Activated naive CD4-positive, alpha-beta T cell treated with anti-CD3 and anti-CD28 coated beads for 36 hours (primary cell): ENCODE data around the gene PRKCE. TPM values are rescaled to one million over a fixed set of nuclear protein-coding genes. Genes with fewer than 3 reads are reported as not detected.

ENCODE experiments used
- CTCF ChIA-PET: fragments of 350-600 bp; sonication (Branson Sonifier 250); formaldehyde crosslinking; loops from one replicate; lab custom pipeline; 2021; ENCODE audit warnings: antibody characterized with exemption; lab: Charles Lee
- DNase-seq: peaks from one replicate; pipeline ENCODE4 v3.0.0-alpha.2; 2020
- H3K27ac Mint-ChIP-seq: one replicate; pipeline ENCODE4 v1.8.0; 2021; ENCODE audit warnings: mild to moderate bottlenecking, mixed read lengths
- H3K27me3 Mint-ChIP-seq: one replicate; pipeline ENCODE4 v1.8.0; 2021; ENCODE audit warnings: low read depth, mixed read lengths
- H3K36me3 Mint-ChIP-seq: one replicate; pipeline ENCODE4 v1.8.0; 2021; ENCODE audit warnings: low read depth, mixed read lengths
- H3K4me1 Mint-ChIP-seq: one replicate; pipeline ENCODE4 v1.8.0; 2021; ENCODE audit warnings: low read depth, mixed read lengths
- H3K4me3 Mint-ChIP-seq: one replicate; pipeline ENCODE4 v1.8.0; 2021; ENCODE audit warnings: mild to moderate bottlenecking, moderate library complexity, mixed read lengths
- H3K9me3 Mint-ChIP-seq: one replicate; pipeline ENCODE4 v1.8.0; 2021; ENCODE audit warnings: mixed read lengths
- intact Hi-C: fragments of 100-400 bp; cut with micrococcal nuclease; formaldehyde crosslinking; loops from one replicate; pipeline ENCODE4 v1.15.1; 2023
- total RNA-seq, 2 experiments: library from RNA; stranded (reverse); gene quantifications; one replicate each; pipeline ENCODE4 v1.2.3, GENCODE V29; 2021

The PRKCE gene
- total RNA-seq, 2 experiments from 2014 or later: 9.4 to 10.6 TPM

- intact Hi-C loops: no loop called here
- CTCF ChIA-PET: no interaction called here
- H3K4me1 Mint-ChIP-seq: peaks cover 36% of the 10 kb centered on the region
- DNase-seq: no peak
- no peaks in the 10 kb centered on the region for H3K9me3 Mint-ChIP-seq
- no peaks in the 10 kb centered on the region for H3K27me3 Mint-ChIP-seq
- no peaks in the 10 kb centered on the region for H3K36me3 Mint-ChIP-seq
- H3K27ac Mint-ChIP-seq: no peak overlapping the region
- no peak overlapping the region for H3K4me3 Mint-ChIP-seq
These were observed 212.6 kb downstream of the PRKCE start for GRCh38 chr2:45864121-45864520.

DNA sequence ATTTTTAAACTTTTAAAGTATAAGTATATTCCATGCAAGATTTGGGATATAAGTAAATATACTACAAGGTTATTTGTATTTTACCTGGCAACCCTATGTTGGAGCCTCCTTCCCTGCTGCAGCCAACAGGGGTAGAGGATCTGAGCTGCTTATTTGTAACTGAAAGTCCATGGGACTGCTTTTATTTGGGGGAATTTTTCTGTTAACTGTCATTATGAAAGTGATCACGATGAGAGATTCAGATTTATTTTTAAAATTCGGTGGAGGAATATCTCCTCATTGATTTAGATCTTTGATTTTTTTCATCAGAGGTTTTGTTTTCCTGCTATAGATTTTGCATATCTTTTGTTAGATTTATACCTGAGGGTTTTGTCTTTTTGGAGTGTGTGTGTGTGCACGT lies 215.9 kb downstream of the PRKCE start:
- Mint-ChIP-seq H3K9me3 (no peaks in the 10 kb centered on the region), H3K27ac (no peak overlapping the region), H3K4me1 (peaks cover 11% of the 10 kb centered on the region), H3K4me3 (no peak overlapping the region), H3K36me3 (no peaks in the 10 kb centered on the region), H3K27me3 (no peaks in the 10 kb centered on the region)
- DNase-seq: no peak
- intact Hi-C loops: no loop called here
- CTCF ChIA-PET: no interaction called here

DNA sequence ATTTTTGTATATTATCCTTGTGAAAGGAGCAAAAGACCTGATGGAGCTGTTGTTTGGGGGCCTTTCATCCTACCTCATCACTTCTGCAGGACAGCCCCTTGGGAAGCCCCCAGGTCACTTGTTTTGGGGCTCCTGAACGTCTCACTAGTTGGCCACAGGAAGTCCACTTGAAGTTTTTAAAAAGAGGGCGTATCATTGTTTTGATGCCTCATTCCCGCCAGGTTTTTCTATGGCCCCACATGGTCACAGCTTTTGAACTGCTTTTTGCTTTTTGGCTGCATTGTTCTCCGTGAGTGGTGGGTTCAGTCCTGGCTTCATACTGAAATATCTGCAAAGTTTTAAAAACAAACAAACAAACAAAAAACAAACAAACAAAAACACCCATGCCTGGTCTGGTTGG lies 216.3 kb downstream of the PRKCE start:
- peaks cover 7% of the 10 kb centered on the region for H3K4me1 Mint-ChIP-seq
- DNase-seq: no peak
- H3K27me3 Mint-ChIP-seq: no peaks in the 10 kb centered on the region
- H3K4me3 Mint-ChIP-seq: no peak overlapping the region
- H3K27ac Mint-ChIP-seq: no peak overlapping the region
- H3K36me3 Mint-ChIP-seq: no peaks in the 10 kb centered on the region
- no peaks in the 10 kb centered on the region for H3K9me3 Mint-ChIP-seq
- CTCF ChIA-PET: no interaction called here
- intact Hi-C loops: no loop called here

DNA sequence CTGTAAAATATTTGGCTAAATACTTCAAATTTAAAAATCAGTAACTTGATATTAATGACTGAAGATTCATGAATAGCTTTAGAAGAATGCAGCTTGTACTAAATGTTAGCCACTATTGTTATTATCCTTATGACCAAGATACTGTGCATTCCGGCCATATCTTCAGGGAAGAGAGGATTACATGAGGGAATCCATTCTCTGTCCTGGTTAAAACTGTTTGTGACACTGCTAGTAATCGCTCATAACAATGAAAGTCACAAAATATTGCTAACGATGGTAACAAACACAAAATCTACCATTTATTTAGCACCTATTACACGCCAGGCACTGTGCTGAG lies 217.7 kb downstream of the PRKCE start:
- intact Hi-C loops: no loop called here
- no peaks in the 10 kb centered on the region for H3K27me3 Mint-ChIP-seq
- no peaks in the 10 kb centered on the region for H3K36me3 Mint-ChIP-seq
- H3K4me1 Mint-ChIP-seq: peaks cover 4% of the 10 kb centered on the region
- H3K9me3 Mint-ChIP-seq: no peaks in the 10 kb centered on the region
- H3K27ac Mint-ChIP-seq: no peak overlapping the region
- CTCF ChIA-PET: interaction anchor here (0.7 to 1.1 kb wide), 2 partner anchors 11 to 16 kb away, joined by 3 read pairs; no protein-coding TSS in a partner anchor
- H3K4me3 Mint-ChIP-seq: no peak overlapping the region
- DNase-seq: no peak

DNA sequence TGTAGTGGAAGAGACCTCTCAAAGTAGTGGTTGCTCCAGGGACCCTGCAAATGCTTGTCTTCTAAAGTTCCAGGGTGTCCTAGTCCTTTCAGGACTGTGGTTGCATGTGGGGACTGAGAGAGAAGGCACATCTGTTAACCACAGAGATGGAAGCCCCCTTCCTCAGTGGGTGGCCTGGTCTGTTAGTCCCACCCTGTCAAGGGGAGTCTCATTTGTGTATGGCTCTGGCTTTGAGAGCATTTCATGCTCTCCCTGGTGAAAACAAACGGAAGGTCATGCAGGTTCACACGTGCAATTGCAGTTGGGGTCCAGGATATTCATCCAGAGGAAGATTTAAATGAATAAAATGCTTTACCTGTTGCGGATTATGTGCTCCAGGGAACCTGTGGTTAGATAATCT lies 219.6 kb downstream of the PRKCE start:
- Mint-ChIP-seq H3K27me3 (no peaks in the 10 kb centered on the region), H3K27ac (no peak overlapping the region), H3K4me3 (no peak overlapping the region), H3K36me3 (peaks cover 2% of the 10 kb centered on the region), H3K4me1 (peaks cover 4% of the 10 kb centered on the region), H3K9me3 (peaks cover 3% of the 10 kb centered on the region)
- CTCF ChIA-PET: interaction anchor here (0.6 kb wide), 1 partner anchor 26 kb away, joined by 4 read pairs; no protein-coding TSS in a partner anchor
- intact Hi-C loops: no loop called here
- no peak for DNase-seq

GRCh38 chr2:45871541-45871940 lies 220.1 kb downstream of the PRKCE start:
- Mint-ChIP-seq H3K27me3 (no peaks in the 10 kb centered on the region), H3K4me1 (peaks cover 4% of the 10 kb centered on the region), H3K27ac (no peak overlapping the region), H3K9me3 (peaks cover 9% of the 10 kb centered on the region), H3K4me3 (no peak overlapping the region), H3K36me3 (peaks cover 6% of the 10 kb centered on the region)
- intact Hi-C loops: no loop called here
- CTCF ChIA-PET: interaction anchor here (0.6 kb wide), 2 partner anchors 27 to 82 kb away, joined by 3 to 4 read pairs; no protein-coding TSS in a partner anchor
- no peak for DNase-seq

DNA sequence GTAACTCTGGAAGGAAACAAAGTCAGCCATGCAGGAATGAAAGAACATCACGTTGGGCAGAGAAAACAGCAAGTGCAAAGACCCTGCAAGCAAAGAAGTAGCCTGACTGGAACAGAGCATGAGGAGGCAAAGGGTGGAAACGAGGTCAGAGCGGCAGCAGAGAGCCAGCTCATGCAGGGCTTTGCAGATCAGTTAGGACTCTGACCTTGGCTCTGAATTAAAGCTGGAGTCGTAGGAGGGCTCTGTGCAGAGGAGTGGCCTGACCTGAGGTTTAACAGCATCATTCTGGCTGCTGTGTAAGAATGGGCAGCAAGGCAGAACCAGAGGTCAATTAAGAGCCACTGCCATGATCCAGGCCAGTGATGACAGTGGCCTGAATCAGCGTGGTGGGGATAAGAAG lies 220.7 kb downstream of the PRKCE start:
- DNase-seq: no peak
- CTCF ChIA-PET: no interaction called here
- no peaks in the 10 kb centered on the region for H3K27me3 Mint-ChIP-seq
- peaks cover 7% of the 10 kb centered on the region for H3K36me3 Mint-ChIP-seq
- H3K4me3 Mint-ChIP-seq: no peak overlapping the region
- peaks cover 10% of the 10 kb centered on the region for H3K9me3 Mint-ChIP-seq
- H3K27ac Mint-ChIP-seq: no peak overlapping the region
- intact Hi-C loops: no loop called here
- H3K4me1 Mint-ChIP-seq: peaks cover 4% of the 10 kb centered on the region

- H3K27me3 Mint-ChIP-seq: no peaks in the 10 kb centered on the region
- H3K27ac Mint-ChIP-seq: no peak overlapping the region
- intact Hi-C loops: no loop called here
- peaks cover 13% of the 10 kb centered on the region for H3K36me3 Mint-ChIP-seq
- no peaks in the 10 kb centered on the region for H3K4me1 Mint-ChIP-seq
- CTCF ChIA-PET: no interaction called here
- H3K4me3 Mint-ChIP-seq: no peak overlapping the region
- peaks cover 11% of the 10 kb centered on the region for H3K9me3 Mint-ChIP-seq
- no peak for DNase-seq
These were observed 222.9 kb downstream of the PRKCE start for GRCh38 chr2:45874344-45874743.

- intact Hi-C loops: no loop called here
These were observed 225.1 kb downstream of the PRKCE start for GRCh38 chr2:45876611-45877010.

DNA sequence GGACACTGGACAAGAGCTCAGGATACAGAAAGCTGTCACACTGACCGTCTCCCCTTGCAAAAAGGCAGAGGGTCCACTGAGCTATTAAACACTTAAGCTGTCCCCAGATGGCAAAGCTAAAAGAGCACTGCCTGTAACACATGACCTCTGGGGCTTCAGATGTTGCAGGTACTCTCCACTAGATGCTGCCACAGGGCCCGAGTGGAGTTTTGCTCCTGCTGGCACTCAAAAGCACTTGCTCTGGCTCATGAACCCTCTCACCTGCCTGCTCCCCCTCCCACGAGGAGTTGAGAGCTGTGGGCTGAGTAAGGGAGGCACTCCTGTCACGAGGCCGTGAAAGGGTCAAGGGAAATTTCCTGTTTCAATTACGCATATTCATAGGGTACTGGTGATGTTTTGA lies 227.9 kb downstream of the PRKCE start:
- H3K27ac Mint-ChIP-seq: no peak overlapping the region
- intact Hi-C loops: no loop called here
- H3K36me3 Mint-ChIP-seq: peaks cover 13% of the 10 kb centered on the region
- CTCF ChIA-PET: interaction anchor here (1.2 to 1.6 kb wide), 2 partner anchors 8 to 10 kb away, joined by 3 to 4 read pairs; no protein-coding TSS in a partner anchor
- peaks cover 11% of the 10 kb centered on the region for H3K9me3 Mint-ChIP-seq
- DNase-seq: no peak
- no peaks in the 10 kb centered on the region for H3K4me1 Mint-ChIP-seq
- no peak overlapping the region for H3K4me3 Mint-ChIP-seq
- H3K27me3 Mint-ChIP-seq: no peaks in the 10 kb centered on the region

More at GRCh38 chr2:45876611-45877010, 225.1 kb downstream of the PRKCE start:
- no peak overlapping the region for H3K27ac Mint-ChIP-seq
- H3K4me1 Mint-ChIP-seq: no peaks in the 10 kb centered on the region
- no peak for DNase-seq
- CTCF ChIA-PET: no interaction called here
- H3K9me3 Mint-ChIP-seq: peaks cover 11% of the 10 kb centered on the region
- no peaks in the 10 kb centered on the region for H3K27me3 Mint-ChIP-seq
- no peak overlapping the region for H3K4me3 Mint-ChIP-seq
- peaks cover 13% of the 10 kb centered on the region for H3K36me3 Mint-ChIP-seq

- intact Hi-C loops: no loop called here
- CTCF ChIA-PET: interaction anchor here (1.2 kb wide), 1 partner anchor 11 kb away, joined by 3 read pairs; no protein-coding TSS in a partner anchor
- DNase-seq: no peak
- Mint-ChIP-seq H3K4me1 (no peaks in the 10 kb centered on the region), H3K4me3 (no peak overlapping the region), H3K9me3 (peaks cover 11% of the 10 kb centered on the region), H3K27ac (no peak overlapping the region), H3K36me3 (peaks cover 12% of the 10 kb centered on the region), H3K27me3 (no peaks in the 10 kb centered on the region)
These were observed 228.5 kb downstream of the PRKCE start for GRCh38 chr2:45879936-45880335.

DNA sequence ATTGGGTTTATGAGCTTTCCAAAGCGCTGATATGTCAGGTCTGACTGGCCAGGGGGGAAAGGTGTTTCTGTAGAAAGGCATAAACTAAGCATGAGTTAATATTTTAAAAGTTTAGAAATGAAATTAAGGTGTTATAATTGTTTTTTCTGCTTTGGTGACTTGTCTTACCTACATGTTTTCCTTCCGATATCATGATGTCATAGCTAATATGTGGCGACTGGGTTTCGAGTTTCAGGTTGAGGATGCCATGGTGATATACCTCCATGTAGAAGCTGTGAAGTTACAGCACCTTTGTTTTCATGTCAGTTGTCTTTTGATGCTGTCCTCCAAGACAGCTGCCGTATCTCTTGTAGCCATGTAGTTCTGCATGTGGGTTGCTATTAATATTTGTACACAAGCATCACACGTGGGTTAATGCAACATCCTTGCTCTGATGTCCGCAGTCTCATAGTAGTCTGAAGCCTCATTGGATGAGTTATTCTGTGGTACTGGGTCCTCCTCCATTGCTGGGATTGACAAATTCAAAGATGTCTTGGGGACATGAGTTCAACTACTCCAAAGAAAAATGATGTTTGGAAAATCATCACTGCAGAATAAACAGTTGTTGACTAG lies 230.6 kb downstream of the PRKCE start:
- H3K27ac Mint-ChIP-seq: no peak overlapping the region
- peaks cover 6% of the 10 kb centered on the region for H3K36me3 Mint-ChIP-seq
- intact Hi-C loops: no loop called here
- H3K4me3 Mint-ChIP-seq: no peak overlapping the region
- peaks cover 2% of the 10 kb centered on the region for H3K9me3 Mint-ChIP-seq
- peaks cover 3% of the 10 kb centered on the region for H3K4me1 Mint-ChIP-seq
- DNase-seq: no peak
- H3K27me3 Mint-ChIP-seq: no peaks in the 10 kb centered on the region
- CTCF ChIA-PET: interaction anchor here (1.4 kb wide), 1 partner anchor 103 kb away, joined by 3 read pairs; no protein-coding TSS in a partner anchor
